Right renal pelvis (tissue), 4 donors: ENCODE measurements around the gene SCAPER. TPM values are rescaled to one million over a fixed set of nuclear protein-coding genes. Genes with fewer than 3 reads are reported as not detected.

ENCODE experiments used
- DNase-seq, 4 donors: peaks; one replicate each; pipeline ENCODE4 v3.0.0-alpha.2; 2013; ENCODE audit warnings: low read depth in 4 of 4, low spot score in 3 of 4, missing footprints in 1 of 4
- polyA plus RNA-seq, 4 donors: library from polyadenylated mRNA; unstranded; fragments of 120-200 nt; gene quantifications; one replicate each; pipeline ENCODE4 v1.2.1, GENCODE V29; 2013; ENCODE audit not compliant: insufficient read length in 4 of 4

Gene SCAPER
- polyA plus RNA-seq, 4 donors: 24.9 to 30.0 (median 28.0) TPM

GRCh38 chr15:76378691-76379090 is 526.4 kb downstream of the SCAPER start:
- no peak for DNase-seq

DNA sequence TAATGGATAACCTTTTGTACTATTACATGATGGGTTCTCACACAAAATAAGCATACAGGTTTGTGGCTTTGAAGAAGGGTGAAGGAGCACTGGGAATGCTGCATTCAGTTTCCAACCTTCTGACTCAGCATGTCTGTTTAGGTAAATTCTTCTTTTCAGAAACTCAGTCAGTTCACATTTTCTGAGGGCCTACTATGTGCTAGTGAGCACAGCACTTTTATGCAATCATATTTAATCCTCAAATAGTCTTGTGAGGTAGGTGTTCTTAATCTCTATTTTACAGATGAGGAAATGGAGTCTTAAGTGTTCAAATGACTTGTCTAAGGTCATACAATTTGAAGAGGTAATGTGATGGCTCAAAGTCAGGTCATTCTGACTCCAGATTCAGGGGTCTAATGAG is 527.4 kb downstream of the SCAPER start:
- no peak for DNase-seq

DNA sequence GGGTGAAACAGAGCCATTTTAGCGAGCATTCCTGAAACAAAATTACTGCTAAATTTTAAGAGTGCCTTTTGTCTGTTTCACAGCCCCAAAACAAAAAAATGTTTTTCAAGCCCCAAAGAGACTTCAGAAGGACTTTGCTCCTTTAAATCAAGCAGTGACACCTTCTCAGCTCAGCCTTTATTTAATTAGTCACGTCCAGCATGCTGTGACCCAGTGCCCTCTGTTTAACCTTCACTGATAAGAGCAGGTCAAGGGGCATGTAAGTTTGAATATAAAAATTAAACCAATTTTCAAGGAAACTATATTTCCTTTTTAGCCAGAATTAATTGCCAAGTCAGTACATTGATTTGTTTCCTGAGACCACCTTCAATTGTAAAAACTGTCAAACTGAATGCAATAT is 527.9 kb downstream of the SCAPER start:
- no peak for DNase-seq

DNA sequence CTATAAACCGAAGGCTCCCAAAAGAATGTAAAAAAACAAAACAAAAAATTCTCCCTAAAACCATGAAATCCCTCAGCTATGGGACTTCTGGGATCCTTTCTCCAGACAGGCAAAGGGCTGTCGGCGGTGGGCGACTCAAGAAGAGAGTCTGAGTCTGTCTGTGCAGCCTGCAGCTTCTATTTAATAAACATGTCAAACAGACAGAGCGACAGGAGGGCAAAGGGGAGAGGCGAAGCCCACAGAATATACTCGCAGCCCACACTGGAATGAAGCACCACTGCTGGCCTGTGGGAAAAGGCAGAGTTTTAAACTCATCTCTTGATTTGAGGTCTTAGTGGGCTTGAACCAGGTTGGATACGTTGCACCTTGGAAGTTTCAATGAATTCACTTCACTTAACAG is 528.3 kb downstream of the SCAPER start:
- DNase-seq: no peak

- no peak for DNase-seq
These were observed 529.1 kb downstream of the SCAPER start for GRCh38 chr15:76376029-76376428.

DNA sequence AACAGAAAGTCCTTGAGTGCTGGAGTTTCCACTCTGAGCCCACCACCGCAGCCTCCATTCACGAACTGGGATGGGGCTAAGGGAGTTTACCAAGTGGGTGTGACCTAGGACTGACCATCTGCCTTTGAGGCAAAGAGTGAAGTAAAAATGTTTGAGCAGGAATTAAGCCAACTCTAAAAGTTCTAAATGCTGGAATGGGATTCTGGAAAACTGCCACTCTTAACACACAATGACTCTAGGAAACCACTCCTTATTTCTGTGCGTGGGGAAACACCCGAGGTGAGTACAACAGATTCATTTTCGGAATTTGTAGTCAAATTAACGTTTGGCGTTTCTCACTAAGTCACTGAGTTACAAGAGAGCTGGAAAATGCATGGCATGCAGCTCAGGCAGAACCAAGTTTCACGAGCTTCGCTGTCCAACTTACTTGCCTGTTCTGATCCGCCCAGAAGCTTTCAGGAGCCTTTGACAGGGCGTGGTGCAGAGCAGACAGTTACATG is 537.0 kb downstream of the SCAPER start:
- DNase-seq: no peak

DNA sequence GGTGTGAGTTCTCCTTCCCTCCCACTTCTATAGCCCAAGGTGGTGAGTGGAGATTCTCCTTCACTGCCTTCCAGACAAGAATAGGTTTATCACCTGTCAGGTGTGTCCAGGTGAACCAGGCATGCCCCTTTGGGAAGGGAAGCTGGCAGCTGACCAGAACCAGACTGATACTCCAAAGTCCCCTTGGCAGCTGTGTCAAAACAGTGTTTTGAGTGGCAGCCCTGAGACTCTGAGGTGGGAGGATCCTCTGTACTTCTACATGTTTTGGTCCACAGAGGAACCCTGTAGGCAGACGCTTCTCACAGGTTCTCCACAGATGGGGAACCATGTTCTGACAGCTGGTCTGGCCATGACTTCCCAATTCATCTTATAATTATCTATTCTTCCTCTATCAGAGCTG is 538.4 kb downstream of the SCAPER start:
- no peak for DNase-seq

DNA sequence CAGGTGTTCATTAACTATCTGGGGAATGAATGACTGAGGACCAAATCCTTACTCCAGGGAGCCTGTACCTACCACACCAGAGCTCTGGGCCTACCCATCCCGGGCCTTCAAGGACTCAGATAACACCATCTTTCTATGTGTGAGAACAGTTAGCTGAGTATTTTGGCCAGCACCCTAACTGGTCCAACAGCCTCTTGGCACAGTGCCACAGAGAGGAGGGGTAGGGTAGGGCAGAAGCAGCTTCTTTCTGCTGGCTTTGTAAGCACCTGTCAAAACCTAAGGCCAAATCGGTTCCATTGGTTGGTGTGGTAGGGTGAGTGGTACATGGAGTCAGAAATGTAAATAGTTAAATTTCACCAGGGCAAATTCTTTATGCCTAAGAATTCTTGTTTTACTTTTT is 541.9 kb downstream of the SCAPER start:
- no peak for DNase-seq

GRCh38 chr15:76360416-76360815 is 544.7 kb downstream of the SCAPER start:
- DNase-seq: no peak

DNA sequence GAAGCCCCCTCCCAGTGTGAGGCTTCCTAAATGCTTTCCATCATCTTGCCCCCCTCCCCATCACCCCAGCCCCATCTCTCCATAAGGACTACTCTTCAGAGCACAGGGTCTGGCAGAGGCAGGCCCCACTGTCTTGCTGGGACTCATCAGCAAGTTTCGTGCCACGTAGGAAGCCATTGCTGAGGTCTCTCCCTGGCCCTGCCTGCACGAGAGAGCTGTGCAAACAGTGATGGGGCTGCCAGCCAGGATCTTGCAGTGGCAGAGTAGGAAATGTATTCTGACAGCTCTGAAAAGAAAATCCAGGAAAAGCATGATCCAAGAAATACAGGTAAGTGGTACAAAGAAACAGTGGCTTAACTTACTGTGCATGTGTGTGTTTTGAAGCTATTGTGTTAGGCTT is 546.0 kb downstream of the SCAPER start:
- DNase-seq: no peak

- DNase-seq: no peak
These were observed 546.7 kb downstream of the SCAPER start for GRCh38 chr15:76358453-76358852.

DNA sequence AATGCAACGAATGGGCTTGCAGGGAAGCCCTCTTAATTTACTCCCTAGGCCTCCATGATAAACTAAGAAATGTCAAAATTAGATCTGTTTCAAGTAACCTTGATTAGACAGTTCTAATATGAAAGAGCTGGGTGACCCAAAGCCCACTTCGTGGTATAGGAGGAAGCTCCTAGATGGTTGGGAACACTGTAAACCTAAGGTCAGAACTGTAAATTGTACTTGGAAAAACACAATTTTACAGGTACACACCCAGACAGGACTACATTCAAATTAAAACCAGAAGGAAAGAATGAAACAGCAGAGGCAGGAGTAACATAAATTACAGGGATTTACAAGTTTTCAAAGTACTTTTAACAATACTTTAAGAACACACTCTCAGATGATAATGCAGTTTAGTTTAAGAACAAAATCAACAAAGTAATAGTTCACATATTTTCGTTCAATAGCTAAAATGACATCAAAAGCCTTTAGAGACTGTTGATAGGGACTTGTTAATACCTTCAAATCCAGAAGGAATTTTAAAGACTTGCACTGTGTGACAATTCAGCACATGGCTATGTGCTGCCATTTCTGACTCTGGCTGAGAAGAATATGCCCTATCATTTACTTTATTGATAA is 550.2 kb downstream of the SCAPER start:
- no peak for DNase-seq

- DNase-seq: no peak
These were observed 551.2 kb downstream of the SCAPER start for GRCh38 chr15:76353903-76354302.

- DNase-seq: no peak
These were observed 552.0 kb downstream of the SCAPER start for GRCh38 chr15:76353023-76353577.

- DNase-seq: no peak
These were observed 555.7 kb downstream of the SCAPER start for GRCh38 chr15:76349301-76350070.

DNA sequence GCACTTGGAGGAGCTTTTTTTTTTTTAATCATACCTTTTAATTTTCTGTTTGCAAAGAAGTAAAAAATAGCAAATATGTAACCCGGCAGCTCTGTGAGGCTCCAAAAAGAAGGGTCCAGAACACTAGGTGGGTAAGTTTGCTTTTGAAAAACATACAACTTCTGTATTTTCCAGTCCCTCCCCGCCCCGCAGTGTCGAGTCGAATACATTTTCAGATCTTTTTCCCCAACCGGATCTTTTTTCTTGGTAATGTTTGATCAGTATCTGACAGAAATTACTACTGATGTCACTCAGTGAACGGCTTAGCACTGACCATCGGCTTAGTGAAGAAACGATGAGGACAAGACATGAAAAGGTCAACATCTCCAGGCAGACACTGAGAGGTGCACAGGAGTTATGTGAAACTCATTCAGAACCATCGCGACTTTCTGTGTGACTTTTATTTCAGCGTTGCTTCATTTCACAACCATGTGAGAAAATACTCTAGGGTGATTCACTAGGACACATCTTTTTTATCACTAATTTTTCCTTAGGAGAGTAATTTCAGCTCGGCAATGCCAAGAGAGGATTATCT is 557.6 kb downstream of the SCAPER start:
- DNase-seq: no peak

GRCh38 chr15:76346669-76347481 is 558.3 kb downstream of the SCAPER start:
- DNase-seq: no peak

DNA sequence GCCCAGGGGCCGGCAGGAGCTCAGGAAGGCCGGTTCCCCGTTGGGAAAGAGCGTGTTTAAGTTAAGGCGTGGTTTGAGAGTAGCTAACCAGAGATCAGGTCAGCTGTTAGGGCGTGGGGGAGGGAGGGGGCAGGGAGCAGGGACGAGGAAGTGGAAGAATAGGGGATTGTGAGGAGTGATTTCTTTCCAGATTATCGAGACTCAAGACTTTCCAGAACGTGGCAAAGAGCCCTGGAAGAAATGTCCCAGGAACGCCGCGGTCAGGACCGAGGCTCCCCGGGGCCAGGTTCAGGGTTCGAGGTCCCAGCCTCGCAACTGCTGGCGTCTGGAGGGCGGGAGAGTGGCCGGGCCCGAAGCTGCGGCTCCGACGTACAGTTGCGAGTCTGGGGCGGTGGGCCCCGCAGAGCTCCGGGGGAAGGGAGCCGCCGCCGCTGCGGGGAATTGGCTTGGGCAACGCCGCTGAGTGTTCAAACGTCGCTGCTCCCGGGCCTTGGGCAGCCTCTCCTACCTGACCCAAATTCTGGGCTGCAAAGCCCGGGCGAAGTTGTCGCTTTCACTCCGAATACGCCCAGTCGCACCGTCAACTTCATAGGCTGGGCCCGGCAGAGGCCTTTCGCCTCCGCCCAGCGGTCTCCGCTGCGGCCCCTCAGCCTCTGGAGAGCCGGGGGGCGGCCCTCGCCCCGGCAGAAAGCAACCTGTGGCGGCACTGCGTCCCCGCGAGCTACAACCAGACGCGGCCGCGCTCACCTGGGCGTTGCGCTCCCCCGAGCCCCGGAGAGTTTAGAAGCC is 559.1 kb downstream of the SCAPER start:
- no peak for DNase-seq

GRCh38 chr15:76345583-76345879 is 559.6 kb downstream of the SCAPER start:
- no peak for DNase-seq

DNA sequence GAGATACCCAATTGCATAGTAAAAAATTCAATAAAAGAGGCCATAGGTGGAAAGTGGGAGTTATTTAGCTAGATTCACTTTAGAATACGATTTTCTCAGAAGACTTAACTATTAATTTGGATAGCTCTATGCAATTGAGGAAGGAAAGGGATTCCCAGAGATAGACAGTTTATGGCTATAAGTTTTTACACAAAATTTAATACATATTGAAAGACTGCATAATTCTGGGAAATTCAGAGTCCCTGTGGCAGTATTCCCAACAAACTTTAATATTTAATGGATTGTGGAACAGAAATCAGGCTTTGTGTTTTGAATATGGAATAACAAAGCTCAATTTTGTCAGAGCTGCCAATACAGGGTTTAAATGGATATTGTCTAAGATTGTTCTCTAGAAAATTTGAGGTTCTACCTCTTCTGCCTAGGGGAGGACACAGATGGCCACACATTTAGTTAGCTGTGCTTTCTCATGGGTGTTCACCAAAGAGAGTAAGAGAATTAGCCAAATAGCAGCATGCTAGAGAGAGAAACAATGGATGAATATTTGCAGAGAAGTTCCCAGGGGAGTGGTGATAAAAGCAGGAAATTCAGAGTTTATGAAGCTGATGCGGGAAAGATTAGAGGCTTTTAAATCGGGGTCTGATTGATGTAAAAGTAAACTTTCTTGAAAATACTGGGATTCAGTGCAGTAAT is 560.1 kb downstream of the SCAPER start:
- no peak for DNase-seq
